Stimulated activated CD4-positive, alpha-beta T cell treated with anti-CD3 and anti-CD28 coated beads, Interleukin-4, amount 100 ng/mL, for 24 hours (primary cell): ENCODE measurements around the gene ICOS.
A peak's percentile ranks its signal among the peaks of the same experiment; 100 is the strongest.
"Not testable (repeated sequence)": the region's sequence is repeated elsewhere in the genome, so short reads cannot be mapped to it uniquely, and the experiment has no call there.

Source experiments
- DNase-seq: peaks from one replicate; pipeline ENCODE4 v3.0.0-alpha.2; 2020

ICOS gene

GRCh38 chr2:203983064-203983715 lies 46.6 kb downstream of the ICOS start:
- DNase-seq: no peak

GRCh38 chr2:203985978-203986377 lies 49.4 kb downstream of the ICOS start:
- not testable (repeated sequence) for DNase-seq

DNA sequence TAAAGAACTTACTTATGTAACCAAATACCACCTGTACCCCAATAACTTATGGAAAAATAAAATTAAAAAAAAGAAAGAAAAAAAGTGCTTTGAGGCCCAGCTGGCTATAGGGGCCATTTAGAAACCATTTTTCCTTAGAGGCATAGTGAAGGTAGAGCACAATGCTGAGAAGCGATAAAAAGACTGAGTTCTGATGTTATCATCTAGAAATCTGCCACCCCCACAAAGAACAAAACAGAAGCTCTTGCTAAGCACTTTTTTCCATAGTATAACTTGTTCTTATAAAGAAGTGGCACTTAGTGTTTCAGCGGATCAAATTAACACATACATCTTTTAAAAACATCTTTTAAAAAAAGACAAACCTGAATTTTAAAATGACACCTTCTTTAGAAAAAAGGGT lies 51.4 kb downstream of the ICOS start:
- no peak for DNase-seq

DNA sequence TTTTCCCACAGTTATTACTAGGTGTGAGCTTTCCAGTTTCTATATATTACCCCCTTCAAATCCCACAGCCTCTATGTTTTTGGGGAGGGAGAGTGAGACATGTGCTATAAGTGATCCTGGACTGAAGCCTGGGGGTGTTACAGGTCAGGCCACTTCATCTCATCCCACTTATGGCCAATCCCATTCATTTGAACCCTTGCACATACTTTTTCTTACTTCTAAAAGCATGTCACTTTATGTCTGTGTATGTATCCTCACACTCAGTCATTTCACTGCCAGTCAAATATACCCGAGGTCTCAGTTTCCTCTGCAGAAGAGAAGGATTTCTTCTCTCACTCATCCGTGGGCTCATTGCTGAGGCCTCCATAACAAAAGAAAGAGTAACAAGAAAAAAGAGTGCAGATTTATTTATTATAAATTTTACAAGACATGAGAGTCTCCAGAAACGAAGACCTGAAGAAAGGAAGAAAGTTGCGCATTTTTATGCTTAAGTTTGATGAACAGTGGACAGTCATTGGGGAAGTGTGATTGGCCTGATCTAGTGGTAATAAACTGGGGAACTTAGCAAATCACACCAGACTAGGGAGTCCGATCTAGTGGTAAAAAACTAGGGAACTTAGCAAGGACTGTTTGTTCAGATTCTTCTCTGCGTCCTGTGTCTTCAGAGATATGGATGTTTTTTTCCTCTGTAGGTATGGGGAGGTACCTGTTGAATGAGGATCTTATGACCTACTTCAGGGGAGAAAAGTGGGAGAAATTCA lies 52.1 kb downstream of the ICOS start:
- DNase-seq: no peak

GRCh38 chr2:203989521-203989920 lies 53.0 kb downstream of the ICOS start:
- DNase-seq: no peak

DNA sequence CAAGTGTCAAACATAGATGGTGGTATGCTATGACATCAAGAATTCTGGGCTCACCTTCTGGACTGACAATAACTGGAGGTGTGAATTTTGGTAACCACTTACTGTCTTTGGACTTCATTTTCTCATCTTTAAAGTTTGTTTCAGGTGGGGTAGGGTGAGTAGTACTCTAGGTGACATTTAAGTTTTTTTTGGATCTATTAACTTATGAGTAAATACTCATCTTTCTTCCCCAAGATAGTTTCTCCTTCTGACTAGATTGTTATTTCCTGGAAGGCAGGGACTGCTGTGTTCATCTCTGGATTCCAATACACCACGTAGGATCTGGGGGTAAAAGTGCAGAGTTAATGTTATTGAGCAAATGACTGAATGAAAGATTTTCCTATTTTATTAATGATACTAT lies 55.9 kb downstream of the ICOS start:
- DNase-seq: no peak

DNA sequence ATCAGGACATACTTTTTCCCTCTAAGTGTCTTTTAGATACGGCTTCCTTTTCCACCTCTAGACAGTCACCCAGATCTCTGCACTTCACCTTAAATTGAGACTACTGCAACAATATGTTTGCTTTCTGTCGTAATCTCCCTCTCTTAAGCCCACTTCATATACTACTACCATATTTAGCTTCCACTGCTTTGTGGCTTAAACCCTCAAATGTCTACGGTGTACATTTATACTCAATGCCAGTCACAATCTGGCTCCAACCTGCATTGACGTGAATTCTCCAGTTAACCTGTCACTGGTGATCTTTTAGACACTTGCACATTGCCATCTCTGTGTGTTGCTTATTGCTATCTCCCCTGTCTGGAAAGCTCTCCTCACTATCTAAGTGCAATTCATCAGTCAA lies 56.4 kb downstream of the ICOS start:
- DNase-seq: no peak

DNA sequence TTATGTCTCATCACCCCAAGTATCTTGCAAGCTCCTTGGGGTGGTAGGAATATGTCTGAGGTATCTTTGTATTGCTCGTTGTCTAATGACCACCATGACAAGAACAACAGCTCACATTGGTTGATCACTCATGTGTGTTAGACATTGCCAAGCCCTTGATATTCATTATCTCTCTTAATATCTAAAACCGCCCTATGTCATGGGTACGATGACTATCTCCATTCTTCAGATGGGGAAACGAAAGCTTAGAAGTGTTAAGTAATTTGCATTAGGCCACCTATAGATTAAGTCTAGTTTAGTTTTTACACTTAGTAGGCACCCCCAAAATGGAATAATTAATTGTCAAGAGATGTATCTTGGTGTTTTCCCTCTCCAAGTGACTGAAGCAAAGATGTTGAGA lies 57.0 kb downstream of the ICOS start:
- DNase-seq: no peak

- no peak for DNase-seq
Observed at GRCh38 chr2:203994735-203995134, 58.2 kb downstream of the ICOS start.

GRCh38 chr2:203996692-203997091 lies 60.1 kb downstream of the ICOS start:
- DNase-seq: no peak

DNA sequence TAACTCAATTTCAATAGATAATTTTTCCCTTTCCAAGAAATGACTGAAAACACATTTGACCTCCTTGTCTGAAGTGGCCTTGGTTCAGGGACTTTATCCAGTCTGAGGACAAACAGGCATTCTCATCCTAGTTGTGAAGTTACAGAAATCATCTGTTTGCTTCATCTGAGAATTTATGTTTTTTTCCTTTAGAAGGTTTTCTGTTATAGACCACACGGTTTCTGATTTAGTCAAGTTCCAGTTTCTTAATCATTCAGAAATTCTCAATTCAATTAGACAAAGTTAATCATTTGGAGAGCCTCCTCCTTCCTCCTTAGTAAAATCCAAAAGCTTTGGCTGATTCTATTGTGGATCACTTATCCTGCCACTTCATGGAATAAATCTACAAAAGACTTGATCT lies 60.9 kb downstream of the ICOS start:
- no peak for DNase-seq

- peak; percentile 27 for DNase-seq
Observed at GRCh38 chr2:203997980-203998809, 61.6 kb downstream of the ICOS start.

DNA sequence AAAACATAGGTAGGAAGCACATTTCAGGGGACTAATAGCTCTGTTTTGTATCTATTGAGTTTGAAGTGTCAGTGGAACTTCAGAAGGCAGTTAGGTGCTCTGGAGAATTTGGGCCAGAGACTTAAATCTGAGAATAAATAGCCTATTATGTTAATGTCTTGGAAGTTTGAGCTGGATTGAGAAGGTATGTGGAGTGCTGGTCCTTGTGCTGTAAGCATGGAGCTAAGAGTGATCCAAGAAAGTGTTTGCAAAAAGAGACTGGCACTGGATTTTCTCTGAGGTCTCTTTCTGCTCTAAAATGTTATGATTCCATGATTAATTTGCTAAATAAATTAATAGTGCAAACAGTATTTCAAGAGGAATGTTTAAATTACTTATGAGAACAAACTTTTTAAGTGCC lies 63.3 kb downstream of the ICOS start:
- DNase-seq: no peak

GRCh38 chr2:204000446-204000845 lies 63.9 kb downstream of the ICOS start:
- no peak for DNase-seq

GRCh38 chr2:204003276-204003990 lies 66.9 kb downstream of the ICOS start:
- DNase-seq: no peak

DNA sequence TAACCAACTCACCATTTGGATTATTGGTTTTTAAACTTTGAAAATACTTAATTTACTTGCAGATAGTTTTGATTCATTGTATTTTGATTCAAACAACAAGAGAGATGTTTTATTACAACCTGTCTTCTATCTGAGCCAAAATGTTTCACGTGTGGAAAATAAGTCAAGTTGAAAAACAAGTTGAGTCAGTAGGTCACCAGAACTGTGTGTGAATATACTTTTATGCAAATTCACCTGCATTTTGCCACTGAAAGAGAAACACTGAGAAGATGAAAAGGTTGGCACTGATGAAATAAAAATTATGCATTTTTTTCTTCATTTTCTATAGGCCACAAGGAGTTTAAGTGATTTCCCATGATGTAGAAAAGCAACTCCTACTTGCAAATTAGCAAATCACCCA lies 68.3 kb downstream of the ICOS start:
- no peak for DNase-seq

DNA sequence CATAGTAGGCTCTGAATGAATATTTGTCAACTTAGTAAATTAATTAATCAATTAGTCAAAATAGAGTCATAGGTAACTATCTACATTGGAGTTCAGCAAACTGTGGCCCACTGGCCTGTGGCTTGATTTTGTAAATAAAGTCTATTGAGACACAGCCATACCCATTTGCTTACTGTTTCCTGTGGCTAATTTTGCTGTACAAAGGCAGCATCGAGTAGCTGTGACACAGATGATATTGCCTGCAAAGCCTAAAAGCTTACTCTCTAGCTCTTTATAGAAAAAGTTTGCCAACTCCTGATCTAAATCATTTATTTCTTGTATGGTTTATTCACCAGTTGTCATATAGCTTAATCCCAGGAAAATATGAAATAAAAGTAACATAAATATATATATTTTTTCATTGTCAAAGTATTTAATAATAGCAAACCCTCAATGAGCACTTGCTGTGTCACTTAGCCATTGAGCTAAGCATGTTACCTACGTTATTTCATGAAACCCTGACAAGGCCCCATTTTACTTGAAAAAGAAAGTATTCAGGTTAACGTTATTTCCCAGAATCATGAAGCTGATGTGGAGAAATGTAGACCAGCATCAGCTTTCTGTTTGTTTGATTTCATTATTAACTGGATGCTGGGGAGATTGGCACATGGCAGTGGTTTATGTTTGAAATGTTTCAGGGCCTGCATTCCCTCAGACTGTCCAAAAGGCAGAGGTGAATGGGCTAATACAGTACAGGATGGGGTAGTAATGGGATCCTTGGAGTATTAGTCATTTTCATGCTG lies 69.6 kb downstream of the ICOS start:
- DNase-seq: no peak

DNA sequence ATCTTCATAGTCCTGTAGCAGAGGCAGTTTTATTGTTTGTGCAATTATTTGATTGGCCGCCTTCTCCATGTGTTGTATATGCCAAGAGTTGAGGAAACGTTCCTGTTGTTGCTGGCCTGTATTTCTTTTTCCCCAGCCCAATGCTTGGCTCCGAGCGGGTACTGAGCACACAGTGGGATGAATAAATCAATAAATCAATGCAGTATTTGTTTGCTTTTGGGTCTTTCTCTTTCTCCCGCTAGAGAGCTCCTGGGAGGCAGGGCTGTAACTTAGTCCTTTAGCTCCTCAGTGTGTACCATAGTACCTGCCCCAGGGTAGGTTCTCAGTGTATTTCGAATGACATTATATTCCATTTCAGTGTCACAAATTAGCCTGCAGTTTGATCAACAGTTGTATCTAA lies 71.8 kb downstream of the ICOS start:
- DNase-seq: no peak

DNA sequence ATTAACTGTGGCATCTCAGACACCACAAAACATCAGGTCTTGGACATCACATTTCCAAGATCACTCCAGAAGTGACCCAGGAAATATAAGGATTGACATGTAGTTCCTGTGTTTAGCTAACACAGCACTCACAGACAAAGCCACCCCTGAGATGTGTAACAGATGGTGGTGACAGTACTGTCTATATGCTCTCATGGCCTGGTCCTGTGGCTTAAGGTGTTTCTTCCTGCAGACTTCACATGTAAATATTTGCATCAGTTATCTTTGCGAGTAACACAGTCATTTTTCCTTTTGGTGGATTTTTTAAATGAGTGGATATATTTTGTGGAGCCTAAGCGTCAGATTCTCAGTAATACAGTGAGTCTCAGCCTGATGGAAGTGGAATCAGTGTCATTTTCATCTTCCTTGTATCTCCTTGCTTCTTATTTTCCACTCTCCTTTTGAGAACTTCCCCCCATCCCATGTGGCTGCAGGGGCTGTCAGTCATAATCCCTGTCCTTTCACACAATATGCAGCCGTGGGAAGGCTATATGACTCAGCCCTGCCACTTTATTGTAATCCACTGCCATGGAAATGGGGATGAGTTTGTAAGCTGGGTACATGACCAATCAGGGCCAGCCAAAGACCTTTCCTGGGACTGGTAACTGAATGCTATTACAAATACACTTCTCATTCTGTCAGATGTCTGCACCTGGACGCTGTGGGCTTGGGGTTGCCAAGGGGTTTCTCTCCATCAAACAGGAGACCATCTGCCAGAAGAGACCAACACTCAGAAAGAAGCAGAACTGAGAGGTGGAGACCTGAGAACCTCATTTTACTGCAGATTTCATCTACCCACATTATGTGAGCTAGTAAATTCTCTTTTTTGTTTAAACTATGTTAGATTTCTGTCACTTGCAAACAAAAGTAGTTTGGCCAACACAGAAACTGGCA lies 74.3 kb downstream of the ICOS start:
- DNase-seq: no peak
